ENCODE results near the gene TNFSF9.

GRCh38 chr19:6539514-6539913, 8.7 kb downstream of the TNFSF9 start:
- TF ChIP-seq, protein P1, sequence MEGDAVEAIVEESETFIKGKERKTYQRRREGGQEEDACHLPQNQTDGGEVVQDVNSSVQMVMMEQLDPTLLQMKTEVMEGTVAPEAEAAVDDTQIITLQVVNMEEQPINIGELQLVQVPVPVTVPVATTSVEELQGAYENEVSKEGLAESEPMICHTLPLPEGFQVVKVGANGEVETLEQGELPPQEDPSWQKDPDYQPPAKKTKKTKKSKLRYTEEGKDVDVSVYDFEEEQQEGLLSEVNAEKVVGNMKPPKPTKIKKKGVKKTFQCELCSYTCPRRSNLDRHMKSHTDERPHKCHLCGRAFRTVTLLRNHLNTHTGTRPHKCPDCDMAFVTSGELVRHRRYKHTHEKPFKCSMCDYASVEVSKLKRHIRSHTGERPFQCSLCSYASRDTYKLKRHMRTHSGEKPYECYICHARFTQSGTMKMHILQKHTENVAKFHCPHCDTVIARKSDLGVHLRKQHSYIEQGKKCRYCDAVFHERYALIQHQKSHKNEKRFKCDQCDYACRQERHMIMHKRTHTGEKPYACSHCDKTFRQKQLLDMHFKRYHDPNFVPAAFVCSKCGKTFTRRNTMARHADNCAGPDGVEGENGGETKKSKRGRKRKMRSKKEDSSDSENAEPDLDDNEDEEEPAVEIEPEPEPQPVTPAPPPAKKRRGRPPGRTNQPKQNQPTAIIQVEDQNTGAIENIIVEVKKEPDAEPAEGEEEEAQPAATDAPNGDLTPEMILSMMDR (IDR thresholded peaks at IDR 0.05 in 4 of 5, conservative IDR thresholded peaks at IDR 0.05 in 1 of 5) = no peak
- TF ChIP-seq POLR2A (IDR thresholded peaks at IDR 0.05) = no peak
